Sigmoid colon (tissue), 4 donors: ENCODE measurements around the gene NUDC.

Source experiments
- POLR2A ChIP-seq, 2 donors: fragments of 450-650 bp; IDR thresholded peaks; one replicate each; pipeline ENCODE4 v1.6.1; 2016; ENCODE audit warnings: antibody characterized with exemption in 2 of 2, mild to moderate bottlenecking in 2 of 2, moderate library complexity in 2 of 2
- POLR2AphosphoS5 ChIP-seq, 4 donors: sonication (generic); formaldehyde crosslinking; IDR thresholded peaks; one replicate each; pipeline ENCODE4 v1.6.1; 2017; ENCODE audit warnings: antibody characterized with exemption in 4 of 4
- TF ChIP-seq, protein P1 (sequence below), 4 experiments: fragments of 450-650 bp in 3 of 4; fragments of 200-600 bp in 1 of 4; IDR thresholded peaks; one replicate each; pipeline ENCODE4 v1.5.1; 2016 to 2019; ENCODE audit warnings: antibody characterized with exemption in 4 of 4, mild to moderate bottlenecking in 3 of 4, moderate library complexity in 2 of 4

DNA sequence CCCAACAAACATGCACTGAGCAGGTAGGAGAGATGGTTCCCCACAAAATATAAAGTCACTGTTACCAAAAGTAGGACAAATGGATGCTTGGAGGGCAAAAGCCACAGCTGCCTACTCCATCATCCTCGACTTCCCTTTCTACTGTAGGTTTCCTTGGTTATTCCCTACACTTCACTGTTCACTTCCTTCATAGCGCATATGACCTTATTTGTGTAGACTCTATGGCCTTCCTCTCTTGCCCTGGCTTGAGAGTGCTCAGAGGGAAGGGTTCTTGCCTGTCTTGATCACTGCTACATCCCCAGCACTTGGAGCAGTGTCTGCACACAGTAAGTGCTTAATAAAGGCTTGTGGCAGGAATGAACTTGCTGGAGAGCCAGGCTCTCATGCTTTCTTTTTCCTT, 57.4 kb downstream of the NUDC start:
- TF ChIP-seq, protein P1, sequence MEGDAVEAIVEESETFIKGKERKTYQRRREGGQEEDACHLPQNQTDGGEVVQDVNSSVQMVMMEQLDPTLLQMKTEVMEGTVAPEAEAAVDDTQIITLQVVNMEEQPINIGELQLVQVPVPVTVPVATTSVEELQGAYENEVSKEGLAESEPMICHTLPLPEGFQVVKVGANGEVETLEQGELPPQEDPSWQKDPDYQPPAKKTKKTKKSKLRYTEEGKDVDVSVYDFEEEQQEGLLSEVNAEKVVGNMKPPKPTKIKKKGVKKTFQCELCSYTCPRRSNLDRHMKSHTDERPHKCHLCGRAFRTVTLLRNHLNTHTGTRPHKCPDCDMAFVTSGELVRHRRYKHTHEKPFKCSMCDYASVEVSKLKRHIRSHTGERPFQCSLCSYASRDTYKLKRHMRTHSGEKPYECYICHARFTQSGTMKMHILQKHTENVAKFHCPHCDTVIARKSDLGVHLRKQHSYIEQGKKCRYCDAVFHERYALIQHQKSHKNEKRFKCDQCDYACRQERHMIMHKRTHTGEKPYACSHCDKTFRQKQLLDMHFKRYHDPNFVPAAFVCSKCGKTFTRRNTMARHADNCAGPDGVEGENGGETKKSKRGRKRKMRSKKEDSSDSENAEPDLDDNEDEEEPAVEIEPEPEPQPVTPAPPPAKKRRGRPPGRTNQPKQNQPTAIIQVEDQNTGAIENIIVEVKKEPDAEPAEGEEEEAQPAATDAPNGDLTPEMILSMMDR (IDR thresholded peaks at IDR 0.05), result no peak
- TF ChIP-seq POLR2AphosphoS5 (IDR thresholded peaks at IDR 0.05) (no peak), POLR2A (IDR thresholded peaks at IDR 0.05) (no peak)
